Measurements from ENCODE around the gene CYBA. TPM values are rescaled to one million over a fixed set of nuclear protein-coding genes. Genes with fewer than 3 reads are reported as not detected.
A peak's percentile ranks its signal among the peaks of the same experiment; 100 is the strongest.

Gene CYBA
- polyA plus RNA-seq, 2 of the 4 experiments (the other 2 are of a cell fraction) = 75.7 to 185 TPM

DNA sequence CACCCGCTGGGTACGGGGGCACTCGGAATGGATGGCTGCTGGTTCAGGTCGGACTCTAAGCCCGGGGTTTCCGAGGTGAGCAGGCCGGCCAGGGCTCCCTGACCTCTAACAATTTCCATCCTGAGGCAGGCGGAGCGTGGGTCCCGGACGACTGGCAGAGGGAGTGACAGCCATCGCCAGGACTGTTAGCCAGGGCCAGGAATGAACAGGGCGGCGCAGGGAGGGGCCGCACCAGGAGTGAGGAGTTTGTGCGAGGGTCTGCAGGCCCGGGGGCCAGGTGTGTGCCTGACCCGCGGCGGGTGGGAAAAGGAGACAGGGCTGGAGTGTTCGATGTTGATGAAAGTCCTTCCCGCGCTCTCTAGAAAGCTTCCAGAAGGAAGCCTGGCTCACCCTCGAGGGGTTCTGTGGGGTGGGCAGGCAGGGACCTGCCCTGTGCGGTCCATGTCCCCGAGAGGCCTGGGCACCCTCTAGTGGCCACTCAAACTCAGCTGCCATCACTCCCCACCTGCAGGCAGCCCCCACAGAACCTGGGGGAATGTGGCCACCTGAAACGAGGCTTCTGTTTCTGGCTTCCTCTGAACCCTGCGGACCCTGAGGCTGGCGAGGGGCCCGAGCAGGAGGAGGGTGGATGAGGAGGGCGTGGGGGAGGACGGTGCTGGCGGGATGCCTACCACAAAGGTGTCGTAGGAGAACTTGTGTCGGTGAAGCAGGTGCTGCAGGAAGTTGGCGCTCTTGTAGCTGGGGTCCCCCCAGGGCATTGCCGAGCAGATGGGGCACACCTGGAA lies 47.2 kb upstream of the CYBA start:
- H3K9me3 ChIP-seq = no peaks in the 10 kb centered on the region
- no peak for TF ChIP-seq MAFK (IDR thresholded peaks at IDR 0.05; ENCODE audit: partially characterized antibody)
- TF ChIP-seq, protein P1, sequence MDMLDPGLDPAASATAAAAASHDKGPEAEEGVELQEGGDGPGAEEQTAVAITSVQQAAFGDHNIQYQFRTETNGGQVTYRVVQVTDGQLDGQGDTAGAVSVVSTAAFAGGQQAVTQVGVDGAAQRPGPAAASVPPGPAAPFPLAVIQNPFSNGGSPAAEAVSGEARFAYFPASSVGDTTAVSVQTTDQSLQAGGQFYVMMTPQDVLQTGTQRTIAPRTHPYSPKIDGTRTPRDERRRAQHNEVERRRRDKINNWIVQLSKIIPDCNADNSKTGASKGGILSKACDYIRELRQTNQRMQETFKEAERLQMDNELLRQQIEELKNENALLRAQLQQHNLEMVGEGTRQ (IDR thresholded peaks at IDR 0.05) = no peak
- peak; percentile 21 to 41; a peak in 2 of 5 replicates for TF ChIP-seq RAD21 (conservative IDR thresholded peaks at IDR 0.05 in 1 of 2, IDR thresholded peaks at IDR 0.05 in 1 of 2)
- TF ChIP-seq SMC3 (IDR thresholded peaks at IDR 0.05) = 0 out of 3 replicates have a peak, but pooled peaks have one; percentile 10
- TF ChIP-seq, protein P2, sequence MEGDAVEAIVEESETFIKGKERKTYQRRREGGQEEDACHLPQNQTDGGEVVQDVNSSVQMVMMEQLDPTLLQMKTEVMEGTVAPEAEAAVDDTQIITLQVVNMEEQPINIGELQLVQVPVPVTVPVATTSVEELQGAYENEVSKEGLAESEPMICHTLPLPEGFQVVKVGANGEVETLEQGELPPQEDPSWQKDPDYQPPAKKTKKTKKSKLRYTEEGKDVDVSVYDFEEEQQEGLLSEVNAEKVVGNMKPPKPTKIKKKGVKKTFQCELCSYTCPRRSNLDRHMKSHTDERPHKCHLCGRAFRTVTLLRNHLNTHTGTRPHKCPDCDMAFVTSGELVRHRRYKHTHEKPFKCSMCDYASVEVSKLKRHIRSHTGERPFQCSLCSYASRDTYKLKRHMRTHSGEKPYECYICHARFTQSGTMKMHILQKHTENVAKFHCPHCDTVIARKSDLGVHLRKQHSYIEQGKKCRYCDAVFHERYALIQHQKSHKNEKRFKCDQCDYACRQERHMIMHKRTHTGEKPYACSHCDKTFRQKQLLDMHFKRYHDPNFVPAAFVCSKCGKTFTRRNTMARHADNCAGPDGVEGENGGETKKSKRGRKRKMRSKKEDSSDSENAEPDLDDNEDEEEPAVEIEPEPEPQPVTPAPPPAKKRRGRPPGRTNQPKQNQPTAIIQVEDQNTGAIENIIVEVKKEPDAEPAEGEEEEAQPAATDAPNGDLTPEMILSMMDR (IDR thresholded peaks at IDR 0.05) = peak; percentile 37
- H3K4me3 ChIP-seq = no peak overlapping the region
- 91% methylated on average over 31 of the region's 37 CpGs for WGBS (ENCODE audit: missing lambda C conversion rate)
- H3K27ac ChIP-seq = no peak overlapping the region
- ChIA-PET CTCF (interaction anchor here (0.6 to 1.7 kb wide), 4 partner anchors 10 to 120 kb away, joined by 3 to 5 read pairs (median 3); no protein-coding TSS in a partner anchor), POLR2A (no interaction called here)
- FAIRE-seq = no peak
- ATAC-seq = peak in 1 of 2 experiments; percentile 71; a peak in 3 of 6 replicates
- DNase-seq (ENCODE audit: low read depth in 1 of 2, low spot score in 1 of 2) = no peak
- no peaks in the 10 kb centered on the region for H3K4me1 ChIP-seq
- no peak overlapping the region for H3K4me2 ChIP-seq

DNA sequence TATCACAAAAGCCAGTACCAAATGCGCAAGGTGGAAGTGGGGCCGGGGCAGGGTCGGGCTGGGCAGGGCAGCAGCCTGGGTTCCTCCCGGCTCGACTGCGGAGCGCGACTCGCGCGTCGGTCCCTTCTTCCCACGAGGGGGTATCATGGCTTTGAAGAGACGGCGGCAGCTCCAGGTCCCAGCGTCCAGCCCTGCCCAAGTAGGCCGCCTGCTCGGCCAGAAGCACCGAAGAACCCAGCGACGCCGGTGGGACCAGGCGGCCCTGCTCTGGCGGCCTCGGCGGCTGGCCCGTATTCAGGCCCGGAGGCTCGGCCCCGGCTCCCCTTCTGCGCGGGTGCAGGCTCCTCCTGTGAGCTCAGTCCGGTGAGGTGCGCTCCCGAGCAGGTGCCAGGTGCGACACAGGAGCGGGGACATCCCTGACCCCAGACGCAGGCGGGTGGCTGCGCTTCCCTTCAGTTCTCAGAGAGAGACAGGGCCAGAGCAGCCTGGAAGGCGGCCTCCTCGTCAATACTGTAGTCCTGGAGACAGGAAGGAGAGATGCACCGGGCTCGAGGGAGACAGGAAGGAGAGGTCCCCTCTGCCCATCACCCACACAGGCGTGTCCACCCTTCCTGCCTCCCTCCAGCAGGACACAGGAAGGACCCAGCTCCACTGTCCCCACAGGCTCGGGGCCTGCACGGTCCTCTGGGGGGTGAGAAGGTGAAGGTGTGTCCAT lies 46.4 kb upstream of the CYBA start:
- 95% methylated on average over 39 of the region's 47 CpGs for WGBS (ENCODE audit: missing lambda C conversion rate)
- ATAC-seq = no peak

DNA sequence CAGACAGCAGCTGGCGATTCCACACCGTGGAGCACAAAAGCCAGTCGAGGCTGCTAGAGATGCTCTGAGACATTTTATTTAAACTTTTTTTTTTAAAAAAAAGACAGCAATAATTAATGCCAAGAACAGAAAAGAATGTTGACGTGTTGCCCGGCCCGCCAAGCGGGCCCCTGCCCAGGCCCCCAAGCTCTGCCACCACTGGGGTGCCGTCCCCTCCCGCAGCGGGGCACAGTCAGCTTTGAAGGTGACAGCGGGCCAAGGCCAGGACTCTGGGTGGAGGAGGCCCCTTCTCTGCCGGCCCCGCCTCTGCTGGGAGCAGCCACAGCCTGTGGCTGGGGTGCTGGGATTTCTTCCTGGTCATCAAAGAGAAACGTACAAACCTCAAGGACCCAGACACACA lies 45.6 kb upstream of the CYBA start:
- Histone ChIP-seq H3K27ac (no peak overlapping the region), H3K4me2 (no peak overlapping the region), H3K4me1 (no peaks in the 10 kb centered on the region), H3K9me3 (no peaks in the 10 kb centered on the region), H3K4me3 (no peak overlapping the region)
- WGBS (ENCODE audit: missing lambda C conversion rate) = 93% methylated on average over 14 of the region's 14 CpGs
- no peak for ATAC-seq
- no peak for DNase-seq (ENCODE audit: low read depth in 1 of 2, low spot score in 1 of 2)
- no peak for FAIRE-seq
- POLR2A ChIA-PET = no interaction called here
- CTCF ChIA-PET = interaction anchor here (0.7 to 2.1 kb wide), 4 partner anchors 10 to 161 kb away, joined by 3 to 7 read pairs (median 5); partner anchors contain the start of gene SNAI3
- TF ChIP-seq, protein P3, sequence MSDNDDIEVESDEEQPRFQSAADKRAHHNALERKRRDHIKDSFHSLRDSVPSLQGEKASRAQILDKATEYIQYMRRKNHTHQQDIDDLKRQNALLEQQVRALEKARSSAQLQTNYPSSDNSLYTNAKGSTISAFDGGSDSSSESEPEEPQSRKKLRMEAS (IDR thresholded peaks at IDR 0.05) = no peak
- TF ChIP-seq FOSL2 (IDR thresholded peaks at IDR 0.05) (no peak), FOSL2 (CRISPR knock-in tag; IDR thresholded peaks at IDR 0.05) (no peak), NFE2L2 (conservative IDR thresholded peaks at IDR 0.05; ENCODE audit: low read length) (no peak), HOXA7 (CRISPR knock-in tag; IDR thresholded peaks at IDR 0.05) (no peak), FOXS1 (CRISPR knock-in tag; IDR thresholded peaks at IDR 0.05) (no peak), HOXB5 (CRISPR knock-in tag; IDR thresholded peaks at IDR 0.05) (no peak), TP53 (CRISPR knock-in tag; IDR thresholded peaks at IDR 0.05) (no peak), POLR2A (IDR thresholded peaks at IDR 0.05; ENCODE audit: low read length) (no peak), ESRRA (IDR thresholded peaks at IDR 0.05; ENCODE audit: borderline replicate concordance, low read length) (no peak), EHF (CRISPR knock-in tag; IDR thresholded peaks at IDR 0.05) (no peak), CEBPB (IDR thresholded peaks at IDR 0.05) (no peak), CBX8 (IDR thresholded peaks at IDR 0.05) (no peak), SMC3 (IDR thresholded peaks at IDR 0.05) (no peak)
- TF ChIP-seq, protein P4, sequence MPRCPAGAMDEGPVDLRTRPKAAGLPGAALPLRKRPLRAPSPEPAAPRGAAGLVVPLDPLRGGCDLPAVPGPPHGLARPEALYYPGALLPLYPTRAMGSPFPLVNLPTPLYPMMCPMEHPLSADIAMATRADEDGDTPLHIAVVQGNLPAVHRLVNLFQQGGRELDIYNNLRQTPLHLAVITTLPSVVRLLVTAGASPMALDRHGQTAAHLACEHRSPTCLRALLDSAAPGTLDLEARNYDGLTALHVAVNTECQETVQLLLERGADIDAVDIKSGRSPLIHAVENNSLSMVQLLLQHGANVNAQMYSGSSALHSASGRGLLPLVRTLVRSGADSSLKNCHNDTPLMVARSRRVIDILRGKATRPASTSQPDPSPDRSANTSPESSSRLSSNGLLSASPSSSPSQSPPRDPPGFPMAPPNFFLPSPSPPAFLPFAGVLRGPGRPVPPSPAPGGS (IDR thresholded peaks at IDR 0.05) = no peak
- TF ChIP-seq, protein P5, sequence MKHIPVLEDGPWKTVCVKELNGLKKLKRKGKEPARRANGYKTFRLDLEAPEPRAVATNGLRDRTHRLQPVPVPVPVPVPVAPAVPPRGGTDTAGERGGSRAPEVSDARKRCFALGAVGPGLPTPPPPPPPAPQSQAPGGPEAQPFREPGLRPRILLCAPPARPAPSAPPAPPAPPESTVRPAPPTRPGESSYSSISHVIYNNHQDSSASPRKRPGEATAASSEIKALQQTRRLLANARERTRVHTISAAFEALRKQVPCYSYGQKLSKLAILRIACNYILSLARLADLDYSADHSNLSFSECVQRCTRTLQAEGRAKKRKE (CRISPR knock-in tag; IDR thresholded peaks at IDR 0.05; ENCODE audit: low read depth) = no peak
- TF ChIP-seq, protein P6, sequence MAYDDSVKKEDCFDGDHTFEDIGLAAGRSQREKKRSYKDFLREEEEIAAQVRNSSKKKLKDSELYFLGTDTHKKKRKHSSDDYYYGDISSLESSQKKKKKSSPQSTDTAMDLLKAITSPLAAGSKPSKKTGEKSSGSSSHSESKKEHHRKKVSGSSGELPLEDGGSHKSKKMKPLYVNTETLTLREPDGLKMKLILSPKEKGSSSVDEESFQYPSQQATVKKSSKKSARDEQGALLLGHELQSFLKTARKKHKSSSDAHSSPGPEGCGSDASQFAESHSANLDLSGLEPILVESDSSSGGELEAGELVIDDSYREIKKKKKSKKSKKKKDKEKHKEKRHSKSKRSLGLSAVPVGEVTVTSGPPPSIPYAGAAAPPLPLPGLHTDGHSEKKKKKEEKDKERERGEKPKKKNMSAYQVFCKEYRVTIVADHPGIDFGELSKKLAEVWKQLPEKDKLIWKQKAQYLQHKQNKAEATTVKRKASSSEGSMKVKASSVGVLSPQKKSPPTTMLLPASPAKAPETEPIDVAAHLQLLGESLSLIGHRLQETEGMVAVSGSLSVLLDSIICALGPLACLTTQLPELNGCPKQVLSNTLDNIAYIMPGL (CRISPR knock-in tag; IDR thresholded peaks at IDR 0.05; ENCODE audit: borderline replicate concordance) = no peak

More for the DNA sequence above, 46.4 kb upstream of the CYBA start:
- H3K4me1 ChIP-seq = no peaks in the 10 kb centered on the region
- POLR2A ChIA-PET = no interaction called here
- no peaks in the 10 kb centered on the region for H3K9me3 ChIP-seq
- no peak overlapping the region for H3K27ac ChIP-seq
- DNase-seq (ENCODE audit: low read depth in 1 of 2, low spot score in 1 of 2) (no peak), FAIRE-seq (no peak)
- no peak overlapping the region for H3K4me3 ChIP-seq
- TF ChIP-seq ZC3H11A (IDR thresholded peaks at IDR 0.05) (no peak), JUN (IDR thresholded peaks at IDR 0.05) (no peak), CEBPB (IDR thresholded peaks at IDR 0.05) (no peak), FOSL2 (IDR thresholded peaks at IDR 0.05) (no peak), FOSL2 (CRISPR knock-in tag; IDR thresholded peaks at IDR 0.05) (no peak), MAFK (IDR thresholded peaks at IDR 0.05; ENCODE audit: partially characterized antibody) (no peak), RNF2 (IDR thresholded peaks at IDR 0.05; ENCODE audit: borderline replicate concordance, low read depth) (no peak), EHF (CRISPR knock-in tag; IDR thresholded peaks at IDR 0.05) (no peak)
- TF ChIP-seq, protein P7, sequence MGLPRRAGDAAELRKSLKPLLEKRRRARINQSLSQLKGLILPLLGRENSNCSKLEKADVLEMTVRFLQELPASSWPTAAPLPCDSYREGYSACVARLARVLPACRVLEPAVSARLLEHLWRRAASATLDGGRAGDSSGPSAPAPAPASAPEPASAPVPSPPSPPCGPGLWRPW (IDR thresholded peaks at IDR 0.05) = no peak
- CTCF ChIA-PET = interaction anchor here (0.8 to 1.8 kb wide), 3 partner anchors 22 to 78 kb away, joined by 3 to 5 read pairs (median 4); no protein-coding TSS in a partner anchor
- no peak overlapping the region for H3K4me2 ChIP-seq
